DMS79 (cell line): Measurements from ENCODE around the gene CBL.

Experiments used
- DNase-seq: peaks from one replicate; lab custom pipeline; 2025; lab: John Stamatoyannopoulos, UW

Gene CBL

DNA sequence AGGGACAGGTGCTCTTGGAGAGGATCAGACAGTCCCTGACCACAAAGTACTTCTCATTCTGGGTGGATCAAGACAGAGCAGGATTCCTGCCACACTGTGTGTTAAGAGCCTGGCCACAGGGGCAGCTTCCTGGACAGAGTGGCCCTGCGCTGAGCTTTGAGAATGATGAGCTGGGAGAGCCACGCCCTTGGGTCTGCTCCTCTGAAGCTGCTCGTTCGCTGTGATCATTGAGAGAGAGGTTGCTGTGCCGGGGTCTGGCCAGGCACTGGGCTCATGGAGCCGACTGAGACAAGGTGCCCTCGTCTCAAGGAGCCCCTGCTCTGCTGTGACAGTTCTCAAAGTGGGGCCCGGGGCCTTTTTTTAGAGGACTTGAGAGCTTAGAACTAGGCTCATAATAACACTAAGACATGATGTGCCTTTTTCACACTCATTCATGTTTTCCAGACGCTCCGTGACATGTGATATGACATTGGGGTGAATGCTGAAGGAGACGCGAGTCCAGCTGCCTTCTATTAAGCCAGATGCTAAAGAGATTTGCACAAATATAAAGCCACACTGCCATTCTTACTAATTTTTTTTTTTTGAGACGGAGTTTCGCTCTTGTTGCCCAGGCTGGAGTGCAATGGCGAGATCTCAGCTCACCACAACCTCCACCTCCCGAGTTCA is 141.9 kb downstream of the CBL start:
- DNase-seq = no peak

DNA sequence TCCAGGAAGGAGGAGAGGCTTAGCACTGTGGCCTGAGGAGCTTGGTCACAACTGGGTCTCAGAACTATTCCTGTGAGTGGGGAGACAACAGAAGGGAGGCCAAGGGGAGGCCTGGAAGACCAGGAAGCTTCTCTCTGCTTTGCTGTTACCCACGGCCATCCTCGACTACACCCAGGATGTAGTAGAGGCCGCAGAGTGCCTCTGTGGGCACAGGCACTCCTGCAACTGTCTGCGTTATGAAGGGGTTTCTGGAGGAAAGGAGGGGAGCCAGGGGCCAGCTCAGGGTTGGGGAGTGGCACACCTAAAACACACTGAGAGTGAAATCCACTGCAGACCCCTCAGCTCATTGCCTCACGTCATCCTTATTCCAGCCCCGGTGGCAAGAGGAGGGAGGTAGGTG is 144.2 kb downstream of the CBL start:
- no peak for DNase-seq

DNA sequence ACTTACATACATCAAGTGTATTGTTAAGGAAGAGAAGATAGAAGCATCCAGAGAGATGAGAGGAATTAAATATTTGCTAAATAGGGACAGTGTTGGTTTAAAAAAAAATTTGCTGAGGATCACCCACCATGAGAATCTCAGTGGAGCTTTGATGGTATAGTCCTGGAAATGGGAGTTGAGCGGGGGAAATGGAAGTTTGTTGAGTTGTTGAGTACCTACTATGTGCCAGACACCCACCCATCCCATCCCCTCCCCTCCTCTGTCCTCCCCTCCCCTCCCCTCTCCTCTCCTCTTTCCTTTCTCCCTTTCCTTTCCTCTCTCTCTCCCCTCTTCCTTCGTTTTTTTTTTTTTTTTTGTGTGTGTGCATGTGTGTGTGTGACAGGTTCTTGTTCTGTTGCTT is 145.1 kb downstream of the CBL start:
- no peak for DNase-seq

DNA sequence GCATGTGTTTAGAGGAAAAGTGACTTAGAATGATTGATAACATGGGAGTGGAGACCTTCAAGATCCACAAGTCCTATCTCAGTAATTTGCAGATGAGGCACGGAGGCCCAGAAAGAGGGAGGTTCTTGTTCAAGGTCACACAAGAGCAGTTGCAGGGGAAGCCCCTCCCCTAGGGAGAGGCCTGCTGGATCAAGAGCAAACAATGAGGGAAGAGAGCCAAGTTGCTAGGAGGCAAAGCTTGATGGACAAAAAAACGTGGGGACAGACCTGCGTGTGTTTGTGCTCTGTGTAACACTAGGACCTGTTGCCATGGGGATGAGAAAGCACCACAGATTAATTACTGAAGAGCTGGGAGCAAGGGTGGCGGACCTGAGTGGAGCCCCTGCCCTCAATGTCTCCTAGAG is 146.7 kb downstream of the CBL start:
- peak; percentile 83 for DNase-seq

DNA sequence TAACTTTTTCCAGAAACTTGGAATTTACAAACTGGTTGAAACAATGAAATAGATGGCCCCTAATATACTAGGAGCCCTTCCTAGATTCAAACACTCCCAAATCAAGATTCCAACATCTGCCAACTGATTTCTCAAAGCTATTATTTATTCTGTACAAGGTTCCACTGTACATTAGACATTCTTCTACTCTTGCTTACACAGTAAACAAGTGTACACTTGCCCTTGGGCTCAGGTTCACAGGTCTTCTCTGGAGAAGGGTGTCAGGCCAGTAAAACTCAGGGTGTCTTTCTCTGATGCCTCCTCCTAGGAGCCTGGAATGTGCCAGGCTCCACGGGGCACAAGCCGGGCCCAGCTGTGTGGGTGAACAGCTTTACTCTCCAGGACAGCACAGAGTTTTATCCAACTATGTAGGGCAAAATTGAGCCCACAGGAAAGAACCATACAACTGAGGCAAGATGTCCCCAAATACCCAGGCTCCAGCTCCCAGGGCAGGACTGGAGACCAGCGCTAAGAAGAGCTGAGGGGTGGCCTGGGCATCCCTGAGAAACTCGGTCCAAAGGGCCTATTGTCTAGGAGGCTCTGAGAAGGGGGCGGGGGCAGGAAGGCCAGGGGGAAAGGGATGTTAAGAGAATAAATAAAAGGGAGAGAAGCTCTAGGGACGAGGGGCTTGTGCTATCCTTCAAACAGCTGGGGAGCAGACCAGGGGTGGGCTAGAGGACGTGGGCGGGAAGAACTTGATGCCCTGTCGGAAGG is 149.1 kb downstream of the CBL start:
- DNase-seq = no peak

DNA sequence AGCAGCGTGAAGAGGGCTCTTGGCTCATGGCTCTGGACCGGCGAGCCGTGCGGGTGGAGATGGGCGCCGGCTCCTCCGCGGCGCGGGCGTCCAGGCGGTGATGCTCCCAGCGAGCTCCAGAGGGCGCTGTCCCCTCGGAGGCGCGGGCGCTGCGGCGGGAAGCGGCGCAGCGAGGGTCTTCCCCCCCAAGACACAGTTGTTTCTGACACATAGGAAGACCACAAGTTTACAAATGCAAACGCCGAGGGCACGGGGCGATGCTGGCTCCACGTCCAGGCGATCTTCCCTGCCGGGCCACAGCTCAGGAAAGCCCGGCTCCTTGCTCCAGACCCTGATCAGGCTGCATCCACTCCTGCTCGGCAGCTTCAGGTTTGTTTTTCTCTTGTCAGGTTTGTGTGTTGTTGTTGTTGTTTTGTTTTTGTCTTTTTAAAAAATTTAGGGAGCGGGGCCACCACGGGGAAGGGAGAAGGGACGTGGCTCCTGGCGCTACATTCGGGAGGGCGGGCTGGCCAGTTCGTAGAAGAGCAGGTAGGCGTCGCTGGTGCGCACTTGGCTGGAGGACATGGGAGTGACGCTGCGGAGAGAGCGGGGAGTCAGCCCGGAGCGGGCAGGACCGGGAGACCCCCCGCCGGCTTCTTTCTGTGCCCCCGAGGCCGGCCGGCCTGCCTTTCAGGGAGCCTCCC is 150.4 kb downstream of the CBL start:
- no peak for DNase-seq

DNA sequence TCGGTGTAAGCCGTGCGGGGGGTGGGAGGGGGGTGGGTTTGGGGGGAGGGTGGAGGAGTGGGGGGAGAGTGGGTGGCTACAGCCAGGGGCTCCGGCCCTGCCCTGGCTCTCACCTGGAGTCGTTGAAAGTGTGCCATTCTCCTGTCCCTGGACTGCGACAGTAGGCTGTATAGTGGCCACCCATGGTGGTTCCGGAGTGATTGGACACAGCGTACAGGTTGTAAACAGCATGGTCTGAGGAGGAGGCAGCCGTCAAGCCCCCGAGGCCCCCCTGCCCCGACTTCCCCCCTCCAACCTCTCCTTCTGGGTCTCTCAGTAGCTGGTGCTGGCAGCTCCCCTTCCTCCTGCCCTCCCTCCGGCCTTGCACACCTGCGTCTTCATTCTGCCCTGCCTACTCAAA is 150.9 kb downstream of the CBL start:
- DNase-seq = no peak
